GM21619 (cell line): Measurements from ENCODE around the gene SYT9.
A peak's percentile ranks its signal among the peaks of the same experiment; 100 is the strongest.

Experiments
- ATAC-seq: cut with Tn5 transposase; IDR thresholded peaks from one replicate; pipeline ENCODE4 v1.9.1; 2021; ENCODE audit not compliant: unreplicated experiment

Gene SYT9

GRCh38 chr11:7462706-7463105, 211.0 kb downstream of the SYT9 start:
- ATAC-seq, result no peak

- ATAC-seq, result peak; percentile 87
Observed at GRCh38 chr11:7467652-7468051, 215.9 kb downstream of the SYT9 start.

- ATAC-seq, result no peak
Observed at GRCh38 chr11:7469351-7469865, 217.7 kb downstream of the SYT9 start.

- no peak for ATAC-seq
Observed at GRCh38 chr11:7471071-7471470, 219.4 kb downstream of the SYT9 start.

GRCh38 chr11:7473717-7474116, 222.0 kb downstream of the SYT9 start:
- peak; percentile 93 for ATAC-seq

GRCh38 chr11:7480113-7480512, 228.4 kb downstream of the SYT9 start:
- no peak for ATAC-seq

GRCh38 chr11:7484131-7484530, 232.4 kb downstream of the SYT9 start:
- ATAC-seq, result no peak

DNA sequence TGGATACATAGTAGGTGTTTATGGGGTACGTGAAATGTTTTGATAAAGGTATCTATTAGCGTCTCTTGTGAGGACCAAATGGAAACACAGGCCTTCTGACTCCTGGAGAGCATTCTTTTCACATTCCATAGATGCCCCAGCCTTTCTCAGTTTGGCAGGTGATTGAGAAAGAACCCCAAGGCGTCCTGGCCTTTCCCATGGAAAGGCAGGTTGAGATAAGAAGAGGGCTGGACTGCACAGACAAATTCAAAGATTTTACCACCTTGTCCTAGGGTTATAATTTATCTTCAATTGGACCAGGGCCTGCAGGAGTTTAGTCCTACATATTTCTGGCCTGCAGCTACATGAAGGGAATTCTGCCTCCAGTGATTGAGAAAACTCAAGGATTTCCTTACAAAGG, 232.9 kb downstream of the SYT9 start:
- ATAC-seq, result no peak

DNA sequence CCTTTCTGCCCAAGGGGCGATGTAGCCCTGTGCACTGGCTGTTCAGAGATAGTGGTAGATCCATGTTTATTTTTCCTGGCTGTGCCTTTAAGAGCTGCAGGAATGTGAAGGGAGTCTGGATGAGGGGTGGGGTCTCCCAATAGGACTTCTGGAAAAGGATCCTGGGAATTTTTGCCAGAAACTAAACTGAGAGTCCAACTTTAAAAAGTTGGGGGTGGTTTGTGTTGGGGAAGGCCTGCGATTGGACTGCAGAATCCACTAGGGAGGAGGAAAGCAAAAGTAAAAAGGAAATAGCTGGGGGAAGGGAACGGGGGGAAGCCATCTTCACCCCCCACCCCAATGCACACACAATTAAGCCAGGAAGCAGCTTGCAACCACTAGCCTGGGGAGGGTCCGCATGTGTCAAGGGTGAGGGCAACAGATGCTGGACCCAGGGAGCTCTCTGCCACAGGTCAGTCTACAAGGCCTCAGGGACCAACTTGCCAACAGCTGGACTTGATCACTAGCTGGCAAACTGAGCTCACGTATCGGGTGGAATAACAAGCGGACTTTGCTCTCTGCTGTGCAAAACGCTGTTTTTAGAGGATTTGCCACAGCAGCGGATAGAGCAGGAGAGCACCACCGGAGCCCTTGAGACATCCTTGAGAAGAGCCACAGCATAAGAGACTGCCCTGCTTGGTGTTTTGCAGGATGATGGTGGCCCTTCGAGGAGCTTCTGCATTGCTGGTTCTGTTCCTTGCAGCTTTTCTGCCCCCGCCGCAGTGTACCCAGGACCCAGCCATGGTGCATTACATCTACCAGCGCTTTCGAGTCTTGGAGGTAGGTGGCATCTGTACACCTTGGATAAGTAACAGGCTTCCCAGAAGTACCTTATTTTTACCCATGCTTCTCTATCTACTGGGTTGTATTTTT, 233.7 kb downstream of the SYT9 start, which contains the start of gene OLFML1:
Gene OLFML1 (plus strand): TSS at position 321 of the 912 bp plus-strand sequence. CDS start 370 bp downstream, at position 691.
- ATAC-seq, result no peak

DNA sequence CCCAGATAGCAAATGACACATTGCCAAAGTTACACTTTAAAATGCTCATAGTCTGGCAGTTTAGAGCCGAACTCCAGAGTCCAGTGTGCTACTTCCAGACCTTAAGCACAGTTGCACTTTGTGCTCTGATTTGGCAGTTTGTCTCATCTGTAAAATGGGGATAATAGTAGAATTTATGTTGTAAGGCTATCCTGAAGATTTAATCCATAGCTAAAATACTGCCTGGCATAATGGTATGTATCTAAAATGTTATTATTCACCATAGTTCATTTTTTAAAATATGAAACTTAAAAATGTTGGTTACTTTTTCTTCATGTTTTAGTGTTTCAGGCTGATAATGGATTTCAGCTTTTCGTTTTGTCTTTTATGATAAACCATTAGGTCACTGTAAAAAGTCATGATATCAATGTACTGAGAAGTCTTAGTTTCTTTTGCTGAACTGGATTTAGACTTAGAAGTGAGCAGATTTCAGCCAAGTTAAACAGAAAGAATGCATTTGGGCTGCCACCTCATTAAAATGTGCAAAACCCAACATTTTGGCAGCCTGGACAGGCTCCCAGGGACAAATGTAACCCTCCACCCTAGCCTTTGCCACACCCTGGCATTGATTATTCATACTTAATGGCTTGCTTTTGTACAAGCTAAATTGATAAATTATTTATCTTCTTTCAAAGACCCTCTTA, 234.5 kb downstream of the SYT9 start:
- ATAC-seq, result no peak

DNA sequence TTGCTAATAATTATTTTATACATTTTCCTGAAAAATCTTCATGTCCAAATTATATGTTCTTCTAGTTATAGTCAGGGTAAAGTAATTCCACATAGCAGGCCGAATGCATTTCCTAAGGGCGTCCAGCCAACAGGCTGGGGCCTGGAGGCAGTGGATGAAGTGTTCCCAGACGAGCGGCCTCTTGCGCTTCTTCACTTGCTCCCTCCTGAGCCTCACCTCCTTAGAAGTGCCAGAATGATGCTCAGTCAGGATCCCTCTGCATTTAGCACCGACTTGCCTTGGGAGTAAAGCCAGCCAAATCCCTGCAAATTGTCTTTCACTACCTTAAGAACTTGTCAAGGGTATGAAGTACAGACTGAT, 235.1 kb downstream of the SYT9 start:
- no peak for ATAC-seq

DNA sequence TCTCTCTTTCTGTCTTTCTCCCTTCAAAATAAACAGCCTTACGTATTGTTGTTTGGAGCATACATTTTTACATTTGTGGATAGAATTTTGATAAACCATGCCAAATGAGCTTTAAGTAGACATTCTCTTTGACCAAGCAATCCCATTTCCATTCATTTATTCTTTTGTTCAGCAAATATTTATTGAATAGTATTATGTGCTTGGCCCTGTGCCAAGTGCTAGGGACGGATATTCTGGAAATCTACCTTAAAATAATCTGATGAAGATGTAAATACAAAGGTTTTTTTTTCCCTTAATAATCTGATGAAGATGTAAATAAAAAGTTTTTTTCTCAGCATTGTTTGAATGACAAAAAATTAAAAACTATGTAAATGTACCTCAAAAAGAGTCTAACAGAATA, 235.7 kb downstream of the SYT9 start:
- no peak for ATAC-seq

- ATAC-seq, result no peak
Observed at GRCh38 chr11:7488681-7489080, 237.0 kb downstream of the SYT9 start.

GRCh38 chr11:7489376-7489775, 237.7 kb downstream of the SYT9 start:
- no peak for ATAC-seq

DNA sequence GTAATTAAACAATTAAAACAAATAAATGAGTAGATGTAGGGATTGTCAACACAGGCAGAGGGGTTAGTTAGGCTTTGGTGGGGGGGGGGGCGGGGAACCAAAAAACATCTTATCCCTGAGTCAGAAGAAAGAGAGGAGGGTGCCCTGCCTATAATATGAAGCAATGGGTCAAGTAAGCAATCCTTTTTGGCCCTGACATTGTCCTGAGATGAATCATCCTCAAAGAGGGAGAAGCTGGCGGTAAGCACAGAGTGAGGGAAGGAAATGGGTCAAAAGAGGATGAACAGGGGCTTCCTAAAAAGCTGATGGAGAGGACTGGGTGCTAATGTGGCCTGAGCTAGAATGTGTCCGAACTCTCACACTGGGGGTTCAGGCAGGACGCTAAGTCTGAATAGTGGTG, 238.3 kb downstream of the SYT9 start:
- no peak for ATAC-seq

DNA sequence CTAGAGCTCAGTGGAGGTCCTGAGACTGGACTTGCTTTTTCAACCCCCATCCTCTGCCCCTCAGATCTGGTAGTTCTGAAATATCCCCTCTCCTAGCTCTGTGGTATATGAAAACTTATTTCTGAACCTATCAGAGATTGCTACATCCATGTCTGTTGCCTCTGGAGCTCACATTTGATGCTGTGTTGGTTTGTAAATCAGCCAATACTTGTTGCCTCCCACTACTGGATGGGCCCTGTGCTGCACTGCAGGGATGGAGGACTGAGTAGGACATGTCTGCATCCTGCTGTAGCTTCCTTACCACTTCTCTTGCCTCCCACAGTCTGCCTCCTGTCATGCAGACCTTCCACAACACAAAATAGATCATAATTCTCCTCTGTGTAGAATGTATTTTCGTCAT, 238.8 kb downstream of the SYT9 start:
- no peak for ATAC-seq

DNA sequence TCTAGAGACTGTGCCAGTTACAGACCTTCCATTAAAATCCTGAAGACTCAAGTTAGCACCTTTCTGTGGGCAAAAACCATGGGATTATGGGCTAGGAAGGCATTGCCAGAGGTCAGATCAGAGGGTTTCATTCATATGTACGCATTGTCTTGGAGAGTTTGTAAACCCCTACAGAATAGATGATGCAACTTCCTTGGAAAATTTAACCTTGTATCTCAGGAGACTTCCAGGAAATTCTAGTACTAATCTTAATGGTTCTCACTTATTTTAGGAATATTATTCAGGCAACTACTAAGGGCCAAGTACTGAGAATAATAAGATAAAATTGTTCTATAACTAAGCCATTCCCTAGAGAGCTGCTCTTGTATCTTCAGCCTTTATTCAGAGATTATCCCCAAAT, 240.5 kb downstream of the SYT9 start:
- ATAC-seq, result no peak

GRCh38 chr11:7493670-7494069, 242.0 kb downstream of the SYT9 start:
- ATAC-seq, result no peak

GRCh38 chr11:7494086-7494745, 242.5 kb downstream of the SYT9 start:
- ATAC-seq, result no peak

GRCh38 chr11:7495882-7496551, 244.3 kb downstream of the SYT9 start:
- ATAC-seq, result peak; percentile 87

DNA sequence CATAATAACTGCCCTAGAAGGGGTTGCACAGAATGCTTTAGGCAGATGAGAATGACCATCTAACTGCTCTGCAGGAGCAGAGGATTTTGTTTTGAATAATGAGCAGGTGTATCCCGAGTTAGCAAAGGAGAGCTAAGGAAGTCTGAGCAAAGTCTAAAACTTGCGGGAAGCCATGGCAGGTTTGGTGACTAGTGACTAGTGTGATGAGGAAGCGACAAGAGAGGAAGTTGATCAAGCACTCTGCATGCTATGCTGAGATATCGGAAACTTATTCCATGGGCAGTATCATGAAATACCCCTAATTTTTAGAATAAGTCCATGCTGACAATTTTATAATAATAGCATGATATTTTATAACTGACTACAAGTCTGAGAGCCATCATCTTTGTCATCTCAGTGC, 246.5 kb downstream of the SYT9 start:
- no peak for ATAC-seq
